CD4-positive, CD25-positive, alpha-beta regulatory T cell (primary cell): Measurements from ENCODE around the gene SNX5. TPM values are rescaled to one million over a fixed set of nuclear protein-coding genes. Genes with fewer than 3 reads are reported as not detected.
A peak's percentile ranks its signal among the peaks of the same experiment; 100 is the strongest.

ENCODE experiments used
- ATAC-seq, 2 donors: fragments of 150-1000 bp; cut with Tn5 transposase; one replicate each; pipeline ENCODE4 v1.10.0; 2021; ENCODE audit warnings: low read depth in 2 of 2, moderate number of reproducible peaks in 2 of 2, moderate library complexity in 1 of 2
- DNase-seq, 3 donors: peaks; one replicate each; pipeline versions ENCODE4 v3.0.0 to v3.0.0-alpha.2; 2012 to 2022; ENCODE audit warnings: mixed read lengths in 1 of 3
- H3K27ac ChIP-seq: one replicate; pipeline ENCODE4 v1.7.0; 2013; ENCODE audit warnings: mild to moderate bottlenecking, low read length; ENCODE audit not compliant: insufficient read depth, poor library complexity, severe bottlenecking
- H3K27me3 ChIP-seq: one replicate; pipeline ENCODE4 v1.7.0; 2013; ENCODE audit warnings: low read length; ENCODE audit not compliant: control insufficient read depth, insufficient read depth
- H3K36me3 ChIP-seq: one replicate; pipeline ENCODE4 v1.7.0; 2013; ENCODE audit warnings: mild to moderate bottlenecking, low read length, moderate library complexity; ENCODE audit not compliant: control insufficient read depth, insufficient read depth
- H3K4me1 ChIP-seq: 2 replicates; pipeline ENCODE4 v1.7.0; 2013; ENCODE audit warnings: mild to moderate bottlenecking, low read length; ENCODE audit not compliant: insufficient read depth, control insufficient read depth, poor library complexity, severe bottlenecking
- H3K4me3 ChIP-seq: one replicate; pipeline ENCODE4 v1.7.0; 2013; ENCODE audit warnings: low read depth, mild to moderate bottlenecking, low read length, moderate library complexity
- H3K9me3 ChIP-seq, 2 experiments: 1 replicate in 1 of 2; 2 replicates in 1 of 2; pipeline ENCODE4 v1.7.0; 2013; ENCODE audit warnings: low read length in 2 of 2, mild to moderate bottlenecking in 1 of 2, moderate library complexity in 1 of 2; ENCODE audit not compliant: control insufficient read depth in 2 of 2
- H3K27ac Mint-ChIP-seq, 3 donors: one replicate each; pipeline ENCODE4 v1.8.0; 2020 to 2022; ENCODE audit warnings: mild to moderate bottlenecking in 3 of 3, mixed read lengths in 3 of 3, moderate library complexity in 2 of 3
- H3K27me3 Mint-ChIP-seq: one replicate; pipeline ENCODE4 v1.8.0; 2022; ENCODE audit warnings: mild to moderate bottlenecking, mixed read lengths
- H3K36me3 Mint-ChIP-seq: one replicate; pipeline ENCODE4 v1.8.0; 2020; ENCODE audit warnings: mixed read lengths
- H3K4me1 Mint-ChIP-seq, 4 donors: one replicate each; pipeline ENCODE4 v1.8.0; 2020 to 2022; ENCODE audit warnings: mixed read lengths in 4 of 4, mild to moderate bottlenecking in 1 of 4
- H3K4me3 Mint-ChIP-seq, 4 donors: one replicate each; pipeline ENCODE4 v1.8.0; 2020 to 2022; ENCODE audit warnings: mild to moderate bottlenecking in 4 of 4, mixed read lengths in 4 of 4, moderate library complexity in 3 of 4
- H3K9me3 Mint-ChIP-seq, 7 donors: one replicate each; pipeline ENCODE4 v1.8.0; 2020 to 2022; ENCODE audit warnings: mixed read lengths in 7 of 7, mild to moderate bottlenecking in 3 of 7, moderate library complexity in 2 of 7
- polyA plus RNA-seq, 4 donors: library from polyadenylated mRNA; unstranded; fragments of 300-500 nt; fragmentation: Illumina TruSeq; gene quantifications; one replicate each; pipeline ENCODE4 v1.2.3, GENCODE V29; 2021
- total RNA-seq: library from RNA; stranded (reverse); gene quantifications from one replicate; pipeline ENCODE4 v1.2.3, GENCODE V29; 2022

SNX5 gene
- total and polyA plus RNA-seq, 5 donors from 2014 or later = 71.9 to 82.8 (median 78.6) TPM

DNA sequence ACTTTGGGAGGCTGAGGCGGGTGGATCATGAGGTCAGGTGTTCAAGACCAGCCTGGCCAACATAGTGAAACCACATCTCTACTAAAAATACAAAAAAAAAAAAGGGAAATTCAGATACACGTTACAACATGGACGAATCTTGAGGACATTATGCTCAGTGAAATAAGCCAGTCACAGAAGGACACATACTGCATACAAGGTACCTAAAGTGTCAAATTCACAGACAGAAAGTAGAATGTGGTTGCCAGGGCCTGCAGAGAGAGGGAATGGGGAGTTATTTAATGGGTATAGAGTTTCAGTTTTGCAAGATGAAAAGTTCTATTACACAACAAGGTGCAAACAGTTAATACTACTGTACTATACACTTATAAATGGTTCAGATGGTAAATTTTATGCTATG is 75.1 kb downstream of the SNX5 start:
- ATAC-seq (no peak), DNase-seq (no peak)
- Histone ChIP-seq H3K27ac (no peak overlapping the region), H3K36me3 (no peaks in the 10 kb centered on the region), H3K9me3 (peaks cover 0 to 5% of the 10 kb centered on the region in 2 experiments), H3K4me3 (no peak overlapping the region), H3K27me3 (peaks cover 17% of the 10 kb centered on the region), H3K4me1 (peaks cover 9% of the 10 kb centered on the region)
- peaks cover 0 to 5% (median 3%) of the 10 kb centered on the region in 4 donors for H3K4me1 Mint-ChIP-seq
- peak overlapping the region in 1 of 3 donors; percentile 54 for H3K27ac Mint-ChIP-seq
- no peaks in the 10 kb centered on the region for H3K36me3 Mint-ChIP-seq
- H3K4me3 Mint-ChIP-seq = no peak overlapping the region
- H3K27me3 Mint-ChIP-seq = peaks cover 39% of the 10 kb centered on the region
- H3K9me3 Mint-ChIP-seq = peaks cover 0 to 9% (median 0%) of the 10 kb centered on the region in 7 donors

DNA sequence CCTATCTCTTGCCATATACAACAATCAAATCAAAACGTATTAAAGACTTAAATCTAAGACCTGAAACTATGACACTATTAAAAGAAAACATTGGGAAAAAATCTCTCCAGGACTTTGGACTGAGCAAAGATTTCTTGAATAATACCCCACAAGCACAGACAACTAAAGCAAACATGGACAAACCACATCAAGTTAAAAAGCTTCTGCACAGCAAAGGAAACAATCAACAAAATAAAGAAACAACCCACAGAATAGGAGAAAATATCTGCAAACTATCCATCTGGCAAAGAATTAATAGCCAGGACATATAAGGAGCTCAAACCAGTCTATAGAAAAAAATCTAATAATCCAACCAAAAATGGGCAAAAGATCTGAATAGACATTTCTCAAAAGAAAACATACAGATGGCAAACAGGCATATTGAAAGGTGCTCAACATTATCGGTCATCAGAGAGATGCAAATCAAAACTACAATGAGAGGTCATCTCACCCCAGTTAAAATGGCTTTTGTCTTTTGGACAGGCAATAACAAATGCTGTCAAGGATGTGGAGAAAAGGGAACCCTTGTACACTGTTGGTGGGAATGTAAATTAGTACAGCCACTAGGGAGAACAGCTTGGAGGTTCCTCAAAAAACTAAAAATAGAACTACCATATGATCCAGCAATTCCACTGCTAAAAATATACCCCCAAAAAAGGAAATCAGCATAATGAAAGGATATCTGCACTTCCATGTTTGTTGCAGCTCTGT is 76.2 kb downstream of the SNX5 start:
- ATAC-seq = no peak
- Histone ChIP-seq H3K27me3 (peaks cover 17% of the 10 kb centered on the region), H3K36me3 (no peaks in the 10 kb centered on the region), H3K9me3 (peaks cover 0 to 5% of the 10 kb centered on the region in 2 experiments), H3K4me1 (peaks cover 9% of the 10 kb centered on the region), H3K4me3 (no peak overlapping the region), H3K27ac (no peak overlapping the region)
- Mint-ChIP-seq H3K27ac (no peak overlapping the region), H3K36me3 (no peaks in the 10 kb centered on the region), H3K4me3 (no peak overlapping the region), H3K4me1 (peaks cover 0 to 5% (median 2%) of the 10 kb centered on the region in 4 donors), H3K27me3 (peaks cover 34% of the 10 kb centered on the region), H3K9me3 (peaks cover 0 to 9% (median 0%) of the 10 kb centered on the region in 7 donors)
- no peak for DNase-seq

Other genes with a start within 250 kb of the SNX5 start
- 19.2 TPM for gene MGME1, start 224 bp upstream of the SNX5 start, total RNA-seq
- 10 to 100 TPM; 10.6 to 18.8 (median 14.3) TPM for gene MGME1, start 224 bp upstream of the SNX5 start, polyA plus RNA-seq
- not detected for gene OVOL2, start 89.1 kb upstream of the SNX5 start, total RNA-seq
- not detected for gene OVOL2, start 89.1 kb upstream of the SNX5 start, polyA plus RNA-seq
- 7.4 TPM for gene KAT14, start 169.1 kb upstream of the SNX5 start, total RNA-seq
- 10 to 100 TPM in 3 of 4 donors, 1 to 10 TPM in 1; 10.0 to 15.9 (median 12.5) TPM for gene KAT14, start 169.1 kb upstream of the SNX5 start, polyA plus RNA-seq
- gene PET117, start 169.1 kb upstream of the SNX5 start, total RNA-seq = 11.4 TPM
- 10 to 100 TPM; 26.2 to 35.3 (median 29.3) TPM for gene PET117, start 169.1 kb upstream of the SNX5 start, polyA plus RNA-seq